HTR-8/SVneo (cell line): Measurements from ENCODE around the gene CHI3L1.

Source experiments
- DNase-seq: peaks from one replicate; pipeline ENCODE4 v3.0.0; 2011; ENCODE audit warnings: low spot score, mixed read lengths; ENCODE audit not compliant: insufficient read length
- FAIRE-seq: peaks from 2 replicates; lab custom pipeline; 2011; peaks lifted over from hg19 to GRCh38; lab: Jason Lieb, UNC

Gene CHI3L1

GRCh38 chr1:203207751-203208150, 21.2 kb upstream of the CHI3L1 start:
- no peak for FAIRE-seq

GRCh38 chr1:203206129-203206687, 19.7 kb upstream of the CHI3L1 start:
- FAIRE-seq (peak; percentile 20), DNase-seq (no peak)

More at GRCh38 chr1:203207751-203208150, 21.2 kb upstream of the CHI3L1 start:
- DNase-seq = no peak

GRCh38 chr1:203204756-203205155, 18.3 kb upstream of the CHI3L1 start:
- FAIRE-seq (no peak), DNase-seq (no peak)

GRCh38 chr1:203202431-203203245, 16.1 kb upstream of the CHI3L1 start:
- FAIRE-seq (peak; percentile 68), DNase-seq (peak; percentile 70)

- DNase-seq = no peak
- FAIRE-seq = no peak
Observed at GRCh38 chr1:203201516-203202205, 15.2 kb upstream of the CHI3L1 start.

- DNase-seq = no peak
- FAIRE-seq = no peak
Observed at GRCh38 chr1:203200916-203201315, 14.4 kb upstream of the CHI3L1 start.

GRCh38 chr1:203199816-203200571, 13.5 kb upstream of the CHI3L1 start:
- DNase-seq (no peak), FAIRE-seq (no peak)

GRCh38 chr1:203199481-203199815, 12.9 kb upstream of the CHI3L1 start:
- DNase-seq (no peak), FAIRE-seq (no peak)

GRCh38 chr1:203199002-203199401, 12.5 kb upstream of the CHI3L1 start:
- DNase-seq (no peak), FAIRE-seq (no peak)

GRCh38 chr1:203197625-203198024, 11.1 kb upstream of the CHI3L1 start:
- FAIRE-seq (peak; percentile 40), DNase-seq (peak; percentile 81)

- no peak for FAIRE-seq
- no peak for DNase-seq
Observed at GRCh38 chr1:203196371-203196770, 9.9 kb upstream of the CHI3L1 start.

- no peak for FAIRE-seq
- no peak for DNase-seq
Observed at GRCh38 chr1:203190949-203191348, 4.4 kb upstream of the CHI3L1 start.

- no peak for FAIRE-seq
- DNase-seq = no peak
Observed at GRCh38 chr1:203189951-203190352, 3.4 kb upstream of the CHI3L1 start.

- DNase-seq = no peak
- no peak for FAIRE-seq
Observed at GRCh38 chr1:203188686-203189232, 2.3 kb upstream of the CHI3L1 start.

GRCh38 chr1:203187689-203188264, 1.3 kb upstream of the CHI3L1 start:
- no peak for DNase-seq
- FAIRE-seq = no peak

- FAIRE-seq (no peak), DNase-seq (no peak)
Observed at GRCh38 chr1:203187304-203187685, 791 bp upstream of the CHI3L1 start.

- no peak for DNase-seq
- FAIRE-seq = no peak
Observed at GRCh38 chr1:203186091-203186445, 436 bp downstream of the CHI3L1 start.

- no peak for FAIRE-seq
- DNase-seq = no peak
Observed at GRCh38 chr1:203185585-203185984, 919 bp downstream of the CHI3L1 start.

GRCh38 chr1:203185061-203185461, 1.4 kb downstream of the CHI3L1 start:
- no peak for FAIRE-seq

GRCh38 chr1:203184467-203184866, 2.0 kb downstream of the CHI3L1 start:
- no peak for FAIRE-seq
- no peak for DNase-seq

More at GRCh38 chr1:203185061-203185461, 1.4 kb downstream of the CHI3L1 start:
- DNase-seq = no peak
